Hepatocyte (in vitro differentiated cells): ENCODE results near the gene FIGNL1.

Experiments
- EZH2phosphoT487 ChIP-seq: fragments of 200-600 bp; sonication (generic); IDR thresholded peaks from one replicate; pipeline ENCODE4 v1.6.1; 2018; ENCODE audit warnings: antibody characterized with exemption, mild to moderate bottlenecking, low read depth, moderate library complexity; ENCODE audit not compliant: unreplicated experiment, severe bottlenecking
- TF ChIP-seq, protein P1 (sequence below): fragments of 200-600 bp; sonication (generic); IDR thresholded peaks from 2 replicates; pipeline ENCODE4 v1.5.1; 2016; ENCODE audit warnings: antibody characterized with exemption, mild to moderate bottlenecking; ENCODE audit not compliant: poor library complexity

DNA sequence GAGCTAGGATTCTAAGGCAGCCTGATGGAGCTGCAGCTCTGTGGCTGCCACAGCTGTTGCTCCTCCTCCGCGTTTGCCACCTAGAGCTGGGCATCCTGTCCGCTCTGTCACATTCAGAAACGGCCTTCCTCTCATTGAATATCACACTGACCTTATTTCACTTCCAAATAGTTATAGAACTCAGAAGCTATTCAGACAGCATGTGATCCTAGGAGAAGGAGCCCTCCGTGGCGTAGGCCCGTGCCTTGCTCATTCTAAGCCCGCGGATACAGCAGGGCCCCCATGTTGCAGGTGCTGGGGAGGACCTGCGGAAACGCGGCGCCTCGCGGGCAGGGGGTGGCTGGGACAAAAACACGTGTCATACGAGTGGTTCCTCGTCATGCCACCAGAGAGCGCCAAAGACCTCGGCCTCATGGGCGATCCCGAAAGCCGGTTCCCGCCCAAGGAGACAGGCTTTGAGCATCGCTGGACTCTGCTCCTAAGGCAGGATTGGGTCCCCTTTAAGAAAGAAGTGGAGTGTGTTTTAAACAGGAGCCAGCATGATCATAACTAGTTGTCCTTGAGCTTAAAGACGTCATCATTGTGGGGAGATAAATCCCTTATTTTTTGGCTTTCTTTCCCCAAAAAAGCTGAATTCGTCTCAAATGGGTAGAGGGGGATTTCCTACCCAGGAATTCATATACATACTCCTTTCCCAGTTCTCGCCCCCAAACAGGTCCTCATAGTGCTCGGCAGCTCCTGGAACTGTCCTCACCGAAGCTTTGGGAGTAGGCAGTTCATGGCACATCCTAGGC is 17.9 kb upstream of the FIGNL1 start:
- TF ChIP-seq, protein P1, sequence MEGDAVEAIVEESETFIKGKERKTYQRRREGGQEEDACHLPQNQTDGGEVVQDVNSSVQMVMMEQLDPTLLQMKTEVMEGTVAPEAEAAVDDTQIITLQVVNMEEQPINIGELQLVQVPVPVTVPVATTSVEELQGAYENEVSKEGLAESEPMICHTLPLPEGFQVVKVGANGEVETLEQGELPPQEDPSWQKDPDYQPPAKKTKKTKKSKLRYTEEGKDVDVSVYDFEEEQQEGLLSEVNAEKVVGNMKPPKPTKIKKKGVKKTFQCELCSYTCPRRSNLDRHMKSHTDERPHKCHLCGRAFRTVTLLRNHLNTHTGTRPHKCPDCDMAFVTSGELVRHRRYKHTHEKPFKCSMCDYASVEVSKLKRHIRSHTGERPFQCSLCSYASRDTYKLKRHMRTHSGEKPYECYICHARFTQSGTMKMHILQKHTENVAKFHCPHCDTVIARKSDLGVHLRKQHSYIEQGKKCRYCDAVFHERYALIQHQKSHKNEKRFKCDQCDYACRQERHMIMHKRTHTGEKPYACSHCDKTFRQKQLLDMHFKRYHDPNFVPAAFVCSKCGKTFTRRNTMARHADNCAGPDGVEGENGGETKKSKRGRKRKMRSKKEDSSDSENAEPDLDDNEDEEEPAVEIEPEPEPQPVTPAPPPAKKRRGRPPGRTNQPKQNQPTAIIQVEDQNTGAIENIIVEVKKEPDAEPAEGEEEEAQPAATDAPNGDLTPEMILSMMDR, result peak; percentile 93
- no peak for TF ChIP-seq EZH2phosphoT487
